NCI-H1436 treated with DMSO at 0.1 percent for 48 hours (cell line): Measurements from ENCODE around the gene TBC1D16.

Source experiments
- DNase-seq: peaks from one replicate; lab custom pipeline; 2025; lab: John Stamatoyannopoulos, UW

TBC1D16 gene

GRCh38 chr17:79939755-79940458 is 95.8 kb downstream of the TBC1D16 start:
- no peak for DNase-seq

- no peak for DNase-seq
Observed at GRCh38 chr17:79939094-79939435, 96.6 kb downstream of the TBC1D16 start.

GRCh38 chr17:79938336-79939093 is 97.2 kb downstream of the TBC1D16 start:
- DNase-seq: no peak

GRCh38 chr17:79937391-79938335 is 98.0 kb downstream of the TBC1D16 start:
- no peak for DNase-seq

GRCh38 chr17:79936641-79937381 is 98.9 kb downstream of the TBC1D16 start:
- DNase-seq: no peak

GRCh38 chr17:79936050-79936449 is 99.6 kb downstream of the TBC1D16 start:
- DNase-seq: no peak

- DNase-seq: no peak
Observed at GRCh38 chr17:79935197-79935885, 100.3 kb downstream of the TBC1D16 start.

- DNase-seq: no peak
Observed at GRCh38 chr17:79934653-79934970, 101.1 kb downstream of the TBC1D16 start.

GRCh38 chr17:79933863-79934652 is 101.6 kb downstream of the TBC1D16 start:
- DNase-seq: no peak

GRCh38 chr17:79932451-79933306 is 103.0 kb downstream of the TBC1D16 start:
- no peak for DNase-seq

- no peak for DNase-seq
Observed at GRCh38 chr17:79931817-79932309, 103.8 kb downstream of the TBC1D16 start.

GRCh38 chr17:79930877-79931816 is 104.5 kb downstream of the TBC1D16 start:
- DNase-seq: no peak

- no peak for DNase-seq
Observed at GRCh38 chr17:79930062-79930876, 105.4 kb downstream of the TBC1D16 start.

GRCh38 chr17:79929257-79930061 is 106.2 kb downstream of the TBC1D16 start:
- DNase-seq: no peak

GRCh38 chr17:79928502-79929256 is 107.0 kb downstream of the TBC1D16 start:
- no peak for DNase-seq
